ENCODE data around the gene BPIFB3. TPM values are rescaled to one million over a fixed set of nuclear protein-coding genes. Genes with fewer than 3 reads are reported as not detected.

BPIFB3 gene
- total and polyA plus RNA-seq, 2 of the 4 experiments (the other 2 are of a cell fraction) = not detected

Other genes with a start within 250 kb of the BPIFB3 start
- 82.6 and 205 TPM in 2 replicates for gene MAPRE1, start 233.9 kb upstream of the BPIFB3 start, total RNA-seq (2012; rRNA removed)
- 87.8 and 107 TPM in 2 replicates for gene MAPRE1, start 233.9 kb upstream of the BPIFB3 start, polyA plus RNA-seq (2012; rRNA removed)
- gene EFCAB8, start 195.0 kb upstream of the BPIFB3 start, total RNA-seq (2012; rRNA removed) = not detected in 2 replicates
- gene EFCAB8, start 195.0 kb upstream of the BPIFB3 start, polyA plus RNA-seq (2012; rRNA removed) = 0.03 TPM in 1 of 2 replicates, not detected in the other
- gene SUN5, start 49.5 kb upstream of the BPIFB3 start, total RNA-seq (2012; rRNA removed) = not detected in 2 replicates
- gene SUN5, start 49.5 kb upstream of the BPIFB3 start, polyA plus RNA-seq (2012; rRNA removed) = not detected in 2 replicates
- not detected in 2 replicates for gene BPIFB2, start 46.2 kb upstream of the BPIFB3 start, total RNA-seq (2012; rRNA removed)
- gene BPIFB2, start 46.2 kb upstream of the BPIFB3 start, polyA plus RNA-seq (2012; rRNA removed) = not detected in 2 replicates
- not detected in 2 replicates for gene BPIFB6, start 22.3 kb upstream of the BPIFB3 start, total RNA-seq (2012; rRNA removed)
- gene BPIFB6, start 22.3 kb upstream of the BPIFB3 start, polyA plus RNA-seq (2012; rRNA removed) = not detected in 2 replicates
- gene BPIFB4, start 25.7 kb downstream of the BPIFB3 start, total RNA-seq (2012; rRNA removed) = not detected in 2 replicates
- gene BPIFB4, start 25.7 kb downstream of the BPIFB3 start, polyA plus RNA-seq (2012; rRNA removed) = not detected in 2 replicates
- gene BPIFA2, start 114.3 kb downstream of the BPIFB3 start, total RNA-seq (2012; rRNA removed) = not detected in 2 replicates
- not detected in 2 replicates for gene BPIFA2, start 114.3 kb downstream of the BPIFB3 start, polyA plus RNA-seq (2012; rRNA removed)
- not detected in 2 replicates for gene BPIFA3, start 163.4 kb downstream of the BPIFB3 start, total RNA-seq (2012; rRNA removed)
- not detected in 2 replicates for gene BPIFA3, start 163.4 kb downstream of the BPIFB3 start, polyA plus RNA-seq (2012; rRNA removed)
- gene BPIFA1, start 182.1 kb downstream of the BPIFB3 start, total RNA-seq (2012; rRNA removed) = not detected in 2 replicates
- gene BPIFA1, start 182.1 kb downstream of the BPIFB3 start, polyA plus RNA-seq (2012; rRNA removed) = not detected in 2 replicates
- gene BPIFB1, start 229.3 kb downstream of the BPIFB3 start, total RNA-seq (2012; rRNA removed) = not detected in 2 replicates
- not detected in 2 replicates for gene BPIFB1, start 229.3 kb downstream of the BPIFB3 start, polyA plus RNA-seq (2012; rRNA removed)

All from IMR-90 (cell line).